Endothelial cell (in vitro differentiated cells): ENCODE results near the gene PIANP. TPM values are rescaled to one million over a fixed set of nuclear protein-coding genes. Genes with fewer than 3 reads are reported as not detected.
A peak's percentile ranks its signal among the peaks of the same experiment; 100 is the strongest.

Source experiments
- DNase-seq: peaks from one replicate; pipeline ENCODE4 v3.0.0; 2021; ENCODE audit warnings: low spot score
- H3K27ac Mint-ChIP-seq: one replicate; pipeline ENCODE4 v1.8.0; 2021; ENCODE audit warnings: mixed read lengths, inconsistent platforms; ENCODE audit not compliant: unreplicated experiment
- H3K27me3 Mint-ChIP-seq: one replicate; pipeline ENCODE4 v1.8.0; 2021; ENCODE audit warnings: mild to moderate bottlenecking, moderate library complexity, mixed read lengths, inconsistent platforms; ENCODE audit not compliant: unreplicated experiment
- H3K36me3 Mint-ChIP-seq: one replicate; pipeline ENCODE4 v1.8.0; 2021; ENCODE audit warnings: mild to moderate bottlenecking, low read depth, mixed read lengths, inconsistent platforms; ENCODE audit not compliant: unreplicated experiment
- H3K4me1 Mint-ChIP-seq: one replicate; pipeline ENCODE4 v1.8.0; 2021; ENCODE audit warnings: mild to moderate bottlenecking, mixed read lengths, inconsistent platforms; ENCODE audit not compliant: unreplicated experiment
- H3K4me3 Mint-ChIP-seq: one replicate; pipeline ENCODE4 v1.8.0; 2021; ENCODE audit warnings: mild to moderate bottlenecking, mixed read lengths, inconsistent platforms; ENCODE audit not compliant: unreplicated experiment
- H3K9me3 Mint-ChIP-seq: one replicate; pipeline ENCODE4 v1.8.0; 2021; ENCODE audit warnings: mixed read lengths, inconsistent platforms; ENCODE audit not compliant: unreplicated experiment
- CTCF ChIP-seq: fragments of 200-600 bp; sonication (generic); IDR thresholded peaks from one replicate; pipeline ENCODE4 v1.5.0; 2021; ENCODE audit warnings: antibody characterized with exemption; ENCODE audit not compliant: unreplicated experiment
- total RNA-seq: library from RNA; stranded (reverse); fragmentation: NEBNext Ultra II Directional; extraction: Animal tissue kit (Norgen Biotek cat#: 25700); gene quantifications from one replicate; pipeline ENCODE4 v1.2.1, GENCODE V29; 2021; ENCODE audit not compliant: unreplicated experiment

The PIANP gene
- total RNA-seq, 1 donor from 2014 or later = 2.0 TPM

DNA sequence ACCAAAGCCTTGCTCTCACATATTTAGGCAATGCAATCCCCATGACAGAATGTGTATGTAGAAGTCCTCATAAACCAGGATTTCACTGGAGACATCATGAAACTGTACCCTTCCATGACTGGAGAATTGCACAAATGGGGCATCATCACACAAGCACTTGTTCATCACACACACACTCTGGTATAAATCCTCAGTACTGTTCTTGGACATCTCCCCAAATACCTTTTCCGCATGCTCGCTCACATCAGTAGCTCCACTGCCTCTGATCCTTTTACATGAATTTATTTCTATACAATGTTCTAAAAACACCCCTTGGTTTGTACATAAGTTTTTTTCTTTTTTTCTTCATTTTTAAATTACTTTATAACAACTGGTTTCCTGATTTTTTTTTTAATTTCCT, 34.4 kb downstream of the PIANP start:
- Mint-ChIP-seq H3K36me3 (peaks cover 38% of the 10 kb centered on the region), H3K27me3 (peaks cover 12% of the 10 kb centered on the region), H3K4me1 (peaks cover 18% of the 10 kb centered on the region), H3K9me3 (no peaks in the 10 kb centered on the region), H3K4me3 (no peak overlapping the region), H3K27ac (no peak overlapping the region)
- TF ChIP-seq CTCF = no peak
- no peak for DNase-seq

DNA sequence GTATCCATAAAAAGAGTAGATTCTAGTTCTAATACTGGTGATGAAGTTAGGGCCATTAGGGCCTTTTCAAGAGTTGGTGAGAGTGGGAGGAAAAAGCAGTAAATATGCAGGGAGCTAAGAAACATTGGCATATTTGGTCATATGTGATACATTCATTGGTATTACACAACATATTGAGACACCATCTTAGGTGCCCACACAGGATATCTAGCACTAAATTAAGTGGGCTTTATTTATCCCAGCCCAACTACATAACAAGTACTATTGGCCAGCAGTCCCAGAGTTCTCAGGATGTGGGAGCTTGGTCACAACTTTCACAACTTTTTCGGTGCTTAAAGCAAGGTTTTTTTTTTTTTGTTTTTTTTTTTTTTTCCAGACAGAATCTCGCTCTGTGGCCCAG, 35.7 kb downstream of the PIANP start:
- no peak for TF ChIP-seq CTCF
- H3K9me3 Mint-ChIP-seq = no peaks in the 10 kb centered on the region
- DNase-seq = no peak
- no peak overlapping the region for H3K27ac Mint-ChIP-seq
- H3K27me3 Mint-ChIP-seq = peaks cover 12% of the 10 kb centered on the region
- H3K36me3 Mint-ChIP-seq = peaks cover 25% of the 10 kb centered on the region
- H3K4me1 Mint-ChIP-seq = peaks cover 18% of the 10 kb centered on the region
- H3K4me3 Mint-ChIP-seq = no peak overlapping the region

- DNase-seq = peak; percentile 88
- H3K4me1 Mint-ChIP-seq = peaks cover 18% of the 10 kb centered on the region
- H3K4me3 Mint-ChIP-seq = peak within 1 kb of the TSS; percentile 98
- TF ChIP-seq CTCF = no peak
- H3K36me3 Mint-ChIP-seq = peaks cover 20% of the 10 kb centered on the region
- no peaks in the 10 kb centered on the region for H3K9me3 Mint-ChIP-seq
- peak within 1 kb of the TSS; percentile 100 for H3K27ac Mint-ChIP-seq
- peaks cover 14% of the 10 kb centered on the region for H3K27me3 Mint-ChIP-seq
Observed at GRCh38 chr12:6662906-6663742, 37.5 kb downstream of the PIANP start, which contains the start of gene ING4. ING4 (minus strand) TSS chr12:6663119; CDS start chr12:6663101, 18 bp downstream.

- no peak for DNase-seq
- no peaks in the 10 kb centered on the region for H3K9me3 Mint-ChIP-seq
- peaks cover 15% of the 10 kb centered on the region for H3K36me3 Mint-ChIP-seq
- no peak for TF ChIP-seq CTCF
- peaks cover 14% of the 10 kb centered on the region for H3K27me3 Mint-ChIP-seq
- peaks cover 18% of the 10 kb centered on the region for H3K4me1 Mint-ChIP-seq
- peak overlapping the region; percentile 98 for H3K4me3 Mint-ChIP-seq
- H3K27ac Mint-ChIP-seq = peak overlapping the region; percentile 100
Observed at GRCh38 chr12:6662602-6662905, 38.1 kb downstream of the PIANP start.

DNA sequence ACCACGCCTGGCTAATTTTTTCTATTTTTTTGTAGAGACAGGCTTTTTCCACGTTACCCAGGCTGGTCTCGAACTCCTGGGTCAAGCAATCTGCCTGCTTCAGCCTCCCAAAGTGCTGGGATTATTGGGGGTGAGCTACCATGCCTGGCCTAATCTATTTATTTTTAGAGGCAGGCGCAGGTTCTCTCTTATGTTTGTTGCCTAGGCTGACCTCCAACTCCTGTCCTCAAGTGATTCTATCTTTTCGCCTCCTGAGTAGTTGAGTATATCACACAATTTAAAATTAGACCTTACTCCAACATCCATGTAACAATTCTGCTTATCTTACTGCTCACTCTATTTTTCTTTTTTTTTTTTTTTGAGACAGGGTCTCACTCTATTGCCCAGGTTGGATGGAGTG, 46.6 kb downstream of the PIANP start:
- Mint-ChIP-seq H3K9me3 (no peaks in the 10 kb centered on the region), H3K27me3 (peaks cover 7% of the 10 kb centered on the region), H3K27ac (no peak overlapping the region), H3K4me1 (peaks cover 25% of the 10 kb centered on the region), H3K4me3 (no peak overlapping the region), H3K36me3 (peaks cover 23% of the 10 kb centered on the region)
- DNase-seq = no peak
- TF ChIP-seq CTCF = no peak
